ENCODE measurements around the gene TRMT10B.
"Not testable (repeated sequence)": the region's sequence is repeated elsewhere in the genome, so short reads cannot be mapped to it uniquely, and the experiment has no call there.

- TF ChIP-seq, protein P1, sequence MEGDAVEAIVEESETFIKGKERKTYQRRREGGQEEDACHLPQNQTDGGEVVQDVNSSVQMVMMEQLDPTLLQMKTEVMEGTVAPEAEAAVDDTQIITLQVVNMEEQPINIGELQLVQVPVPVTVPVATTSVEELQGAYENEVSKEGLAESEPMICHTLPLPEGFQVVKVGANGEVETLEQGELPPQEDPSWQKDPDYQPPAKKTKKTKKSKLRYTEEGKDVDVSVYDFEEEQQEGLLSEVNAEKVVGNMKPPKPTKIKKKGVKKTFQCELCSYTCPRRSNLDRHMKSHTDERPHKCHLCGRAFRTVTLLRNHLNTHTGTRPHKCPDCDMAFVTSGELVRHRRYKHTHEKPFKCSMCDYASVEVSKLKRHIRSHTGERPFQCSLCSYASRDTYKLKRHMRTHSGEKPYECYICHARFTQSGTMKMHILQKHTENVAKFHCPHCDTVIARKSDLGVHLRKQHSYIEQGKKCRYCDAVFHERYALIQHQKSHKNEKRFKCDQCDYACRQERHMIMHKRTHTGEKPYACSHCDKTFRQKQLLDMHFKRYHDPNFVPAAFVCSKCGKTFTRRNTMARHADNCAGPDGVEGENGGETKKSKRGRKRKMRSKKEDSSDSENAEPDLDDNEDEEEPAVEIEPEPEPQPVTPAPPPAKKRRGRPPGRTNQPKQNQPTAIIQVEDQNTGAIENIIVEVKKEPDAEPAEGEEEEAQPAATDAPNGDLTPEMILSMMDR (IDR thresholded peaks at IDR 0.05), result not testable (repeated sequence)
- not testable (repeated sequence) for TF ChIP-seq POLR2AphosphoS5, POLR2A (IDR thresholded peaks at IDR 0.05)
These were observed 56.1 kb downstream of the TRMT10B start for GRCh38 chr9:37809676-37810075.
